Sigmoid colon (tissue), 3 donors: ENCODE data around the gene TMOD3.

Experiments
- CTCF ChIP-seq, 4 experiments: fragments of 450-650 bp in 3 of 4; fragments of 200-600 bp in 1 of 4; IDR thresholded peaks; one replicate each; pipeline ENCODE4 v1.5.1; 2016 to 2019; ENCODE audit warnings: antibody characterized with exemption in 4 of 4, mild to moderate bottlenecking in 3 of 4, moderate library complexity in 2 of 4
- POLR2A ChIP-seq, 2 donors: fragments of 450-650 bp; IDR thresholded peaks; one replicate each; pipeline ENCODE4 v1.6.1; 2016; ENCODE audit warnings: antibody characterized with exemption in 2 of 2, mild to moderate bottlenecking in 2 of 2, moderate library complexity in 2 of 2

GRCh38 chr15:51842265-51842664 is 12.8 kb downstream of the TMOD3 start:
- no peak for TF ChIP-seq CTCF (IDR thresholded peaks at IDR 0.05)
- TF ChIP-seq POLR2A (IDR thresholded peaks at IDR 0.05): no peak
